H9 (cell line): ENCODE measurements around the gene SMARCA2. TPM values are rescaled to one million over a fixed set of nuclear protein-coding genes. Genes with fewer than 3 reads are reported as not detected.

Source experiments
- DNase-seq: peaks from one replicate; pipeline ENCODE4 v3.0.0-alpha.2; 2017
- H2AFZ ChIP-seq: one replicate; pipeline ENCODE4 v1.6.1; 2013; ENCODE audit warnings: mild to moderate bottlenecking, low read length, control low read depth, moderate library complexity
- H2AK5ac ChIP-seq: 2 replicates; pipeline ENCODE4 v1.6.1; 2013; ENCODE audit warnings: low read length, control low read depth, mixed read lengths; ENCODE audit not compliant: insufficient read length
- H2BK120ac ChIP-seq: one replicate; pipeline ENCODE4 v1.6.1; 2013; ENCODE audit warnings: low read depth, mild to moderate bottlenecking, low read length, control low read depth, inconsistent platforms; ENCODE audit not compliant: poor library complexity, severe bottlenecking
- H2BK12ac ChIP-seq: 2 replicates; pipeline ENCODE4 v1.6.1; 2013; ENCODE audit warnings: low read length, control low read depth, mixed read lengths, low read depth; ENCODE audit not compliant: insufficient read length
- H2BK15ac ChIP-seq: 2 replicates; pipeline ENCODE4 v1.6.1; 2013; ENCODE audit warnings: low read depth, low read length, control low read depth
- H2BK20ac ChIP-seq: one replicate; pipeline ENCODE4 v1.6.1; 2013; ENCODE audit warnings: low read depth, mild to moderate bottlenecking, low read length, control low read depth, inconsistent platforms; ENCODE audit not compliant: poor library complexity, severe bottlenecking
- H2BK5ac ChIP-seq: 2 replicates; pipeline ENCODE4 v1.6.1; 2013; ENCODE audit warnings: low read length, control low read depth, mixed read lengths; ENCODE audit not compliant: insufficient read length
- H3K14ac ChIP-seq: 2 replicates; pipeline ENCODE4 v1.6.1; 2013; ENCODE audit warnings: low read length, control low read depth; ENCODE audit not compliant: insufficient read depth
- H3K18ac ChIP-seq: 2 replicates; pipeline ENCODE4 v1.6.1; 2013; ENCODE audit warnings: low read depth, mild to moderate bottlenecking, mixed read lengths, low read length, control low read depth; ENCODE audit not compliant: insufficient read length
- H3K23ac ChIP-seq: 2 replicates; pipeline ENCODE4 v1.6.1; 2013; ENCODE audit warnings: low read length, control low read depth, mixed read lengths, low read depth; ENCODE audit not compliant: insufficient read length
- H3K23me2 ChIP-seq: 2 replicates; pipeline ENCODE4 v1.6.1; 2013; ENCODE audit warnings: low read depth, mild to moderate bottlenecking, mixed read lengths, low read length, control low read depth; ENCODE audit not compliant: insufficient read length, poor library complexity, severe bottlenecking
- H3K27ac ChIP-seq: 2 replicates; pipeline ENCODE4 v1.5.1; 2013; ENCODE audit warnings: low read length, control low read depth, mixed read lengths, low read depth; ENCODE audit not compliant: insufficient read length
- H3K27me3 ChIP-seq: 2 replicates; pipeline ENCODE4 v1.6.1; 2013; ENCODE audit warnings: low read length, control low read depth, inconsistent platforms; ENCODE audit not compliant: insufficient read depth
- H3K4ac ChIP-seq: 2 replicates; pipeline ENCODE4 v1.6.1; 2013; ENCODE audit warnings: low read depth, mild to moderate bottlenecking, control low read depth, inconsistent platforms, low read length, moderate library complexity
- H3K4me1 ChIP-seq: 2 replicates; pipeline ENCODE4 v1.6.1; 2013; ENCODE audit warnings: low read length, control low read depth, inconsistent platforms; ENCODE audit not compliant: insufficient read depth
- H3K4me2 ChIP-seq: 2 replicates; pipeline ENCODE4 v1.6.1; 2013; ENCODE audit warnings: low read length, control low read depth, mixed read lengths; ENCODE audit not compliant: insufficient read length, insufficient read depth
- H3K56ac ChIP-seq: 2 replicates; pipeline ENCODE4 v1.6.1; 2013; ENCODE audit warnings: low read depth, mild to moderate bottlenecking, mixed read lengths, low read length, control low read depth; ENCODE audit not compliant: insufficient read length
- H3K79me1 ChIP-seq: 2 replicates; pipeline ENCODE4 v1.6.1; 2013; ENCODE audit warnings: low read depth, mild to moderate bottlenecking, moderate library complexity, low read length, control low read depth, inconsistent platforms; ENCODE audit not compliant: insufficient read depth, poor library complexity, severe bottlenecking
- H3K79me2 ChIP-seq: 2 replicates; pipeline ENCODE4 v1.6.1; 2013; ENCODE audit warnings: low read length, control low read depth, inconsistent platforms; ENCODE audit not compliant: insufficient read depth
- H3K9ac ChIP-seq: 2 replicates; pipeline ENCODE4 v1.6.1; 2013; ENCODE audit warnings: low read length, control low read depth, mixed read lengths; ENCODE audit not compliant: insufficient read length; ENCODE audit errors: extremely low read depth
- H3K9me3 ChIP-seq: one replicate; pipeline ENCODE4 v1.6.1; 2013; ENCODE audit warnings: low read depth, low read length, inconsistent platforms; ENCODE audit not compliant: control insufficient read depth
- H3T11ph ChIP-seq: one replicate; pipeline ENCODE4 v1.6.1; 2013; ENCODE audit warnings: mild to moderate bottlenecking, low read length, control low read depth, inconsistent platforms
- H4K20me1 ChIP-seq: one replicate; pipeline ENCODE4 v1.6.1; 2013; ENCODE audit not compliant: control insufficient read depth, insufficient read length, insufficient read depth
- H4K5ac ChIP-seq: 2 replicates; pipeline ENCODE4 v1.6.1; 2013; ENCODE audit warnings: low read depth, mild to moderate bottlenecking, mixed read lengths, low read length, control low read depth; ENCODE audit not compliant: insufficient read length
- H4K8ac ChIP-seq: replicated peaks from 2 replicates; pipeline ENCODE4 v1.6.1; 2013; ENCODE audit warnings: low read length, control low read depth, mixed read lengths, low read depth; ENCODE audit not compliant: insufficient read length
- H4K91ac ChIP-seq: 2 replicates; pipeline ENCODE4 v1.6.1; 2013; ENCODE audit warnings: low read depth, mild to moderate bottlenecking, moderate library complexity, mixed read lengths, low read length, control low read depth; ENCODE audit not compliant: insufficient read length
- H3K27ac Mint-ChIP-seq, 3 experiments: 2 replicates in 2 of 3; 3 replicates in 1 of 3; pipeline ENCODE4 v1.8.0; 2020 to 2021; ENCODE audit warnings: mixed read lengths in 3 of 3, mild to moderate bottlenecking in 1 of 3, moderate library complexity in 1 of 3
- H3K27me3 Mint-ChIP-seq: 2 replicates; pipeline ENCODE4 v1.8.0; 2021; ENCODE audit warnings: low read depth, mild to moderate bottlenecking, moderate library complexity, mixed read lengths
- H3K36me3 Mint-ChIP-seq, 3 experiments: 2 replicates in 2 of 3; 3 replicates in 1 of 3; pipeline ENCODE4 v1.8.0; 2020 to 2021; ENCODE audit warnings: low read depth in 3 of 3, mixed read lengths in 3 of 3; ENCODE audit not compliant: insufficient read depth in 1 of 3
- H3K4me1 Mint-ChIP-seq, 2 experiments: 2 replicates each; pipeline ENCODE4 v1.8.0; 2020; ENCODE audit warnings: mixed read lengths in 2 of 2
- H3K4me3 Mint-ChIP-seq, 2 experiments: 2 replicates in 1 of 2; 3 replicates in 1 of 2; pipeline ENCODE4 v1.8.0; 2020 to 2021; ENCODE audit warnings: mild to moderate bottlenecking in 2 of 2, mixed read lengths in 2 of 2, moderate library complexity in 1 of 2
- H3K9me3 Mint-ChIP-seq, 2 experiments: 2 replicates in 1 of 2; 3 replicates in 1 of 2; pipeline ENCODE4 v1.8.0; 2020; ENCODE audit warnings: mild to moderate bottlenecking in 2 of 2, mixed read lengths in 2 of 2, moderate library complexity in 1 of 2
- CTCF ChIP-seq: fragments of 200-600 bp; sonication (generic); conservative IDR thresholded peaks from 3 replicates; pipeline ENCODE4 v1.8.0; 2021; ENCODE audit warnings: antibody characterized with exemption, mild to moderate bottlenecking
- WGBS: extraction: QIAGEN DNeasy Blood & Tissue Kit; methylation state at CpG from one replicate; pipeline ENCODE4 v1.1.7; 2013; ENCODE audit warnings: missing lambda C conversion rate, low lambda C conversion rate, mixed read lengths; ENCODE audit not compliant: insufficient read length; ENCODE audit errors: extremely low coverage; 5-methylcytosine and 5-hydroxymethylcytosine counted together
- total RNA-seq: library from RNA; stranded (reverse); gene quantifications from 2 replicates; pipeline ENCODE4 v1.2.1, GENCODE V29; 2021

Gene SMARCA2
- total RNA-seq, 1 experiment from 2014 or later: 15.3 TPM

GRCh38 chr9:2150338-2150737 is 135.2 kb downstream of the SMARCA2 start:
- Mint-ChIP-seq H3K36me3 (peaks cover 3 to 15% (median 4%) of the 10 kb centered on the region in 3 experiments; a peak in 5 of 7 replicates), H3K4me3 (no peak overlapping the region), H3K4me1 (peaks cover 6 to 8% of the 10 kb centered on the region in 2 experiments), H3K9me3 (peaks cover 3 to 7% of the 10 kb centered on the region in 2 experiments; a peak in 4 of 5 replicates), H3K27me3 (no peaks in the 10 kb centered on the region), H3K27ac (peak overlapping the region in 1 of 3 experiments; percentile 11; a peak in 1 of 7 replicates)
- Histone ChIP-seq H4K8ac (no peak overlapping the region), H3K27me3 (no peaks in the 10 kb centered on the region), H3K4me1 (0 out of 2 replicates have a peak, but pooled peaks cover 2% of the 10 kb centered on the region), H3K4me2 (no peak overlapping the region), H4K5ac (no peak overlapping the region), H4K91ac (no peak overlapping the region), H2BK5ac (no peak overlapping the region), H4K20me1 (no peaks in the 10 kb centered on the region), H3K23ac (no peak overlapping the region), H3K27ac (no peak overlapping the region), H2BK15ac (no peak overlapping the region), H3K79me2 (no peaks in the 10 kb centered on the region), H2BK20ac (no peak overlapping the region), H3K4ac (no peak overlapping the region), H3K9me3 (no peaks in the 10 kb centered on the region), H3K23me2 (no peaks in the 10 kb centered on the region), H2BK120ac (no peak overlapping the region), H3K18ac (no peak overlapping the region), H2BK12ac (no peak overlapping the region), H3K79me1 (no peaks in the 10 kb centered on the region), H3K56ac (no peak overlapping the region), H3K14ac (no peak overlapping the region; the same call in 1 of the 2 replicates), H2AFZ (no peak overlapping the region), H2AK5ac (no peak overlapping the region), H3K9ac (no peak overlapping the region), H3T11ph (no peak overlapping the region)
- TF ChIP-seq CTCF: no peak
- no peak for DNase-seq
- WGBS: no CpG with 5 or more reads among the region's 5 CpGs
